HepG2 (cell line): ENCODE measurements around the gene CD9. TPM values are rescaled to one million over a fixed set of nuclear protein-coding genes. Genes with fewer than 3 reads are reported as not detected.

Source experiments
- ATAC-seq: fragments of 200-7000 bp; cut with Tn5 transposase; 3 replicates; pipeline ENCODE4 v1.9.1; 2020; ENCODE audit warnings: mild to moderate bottlenecking, moderate library complexity
- BruUV-seq: library from RNA; stranded (reverse); fragments of 400-500 nt; replicated peaks from 2 replicates; lab custom pipeline; 2021; lab: Mats Ljungman, UMichigan
- CTCF ChIA-PET: fragments of 300-600 bp; formaldehyde crosslinking; extraction: SDS; loops from one replicate; lab custom pipeline; 2021; ENCODE audit warnings: low total read pairs, inconsistent platforms, low intra/inter-chr PET ratio; lab: Yijun Ruan, JAX
- POLR2A ChIA-PET: fragments of 350-600 bp; sonication (Branson Sonifier 250); formaldehyde crosslinking; loops from one replicate; lab custom pipeline; 2020; ENCODE audit warnings: antibody characterized with exemption, inconsistent platforms; lab: Yijun Ruan, JAX
- DNase-seq: peaks from one replicate; pipeline ENCODE4 v3.0.0-alpha.2; 2015; ENCODE audit warnings: low spot score
- FAIRE-seq: peaks from 3 replicates; lab custom pipeline; 2011; peaks lifted over from hg19 to GRCh38; lab: Jason Lieb, UNC
- H2AFZ ChIP-seq: one replicate; pipeline ENCODE4 v1.6.1; 2011; ENCODE audit warnings: low read length, inconsistent platforms
- H3K27ac ChIP-seq: fragments of 300-600 bp; 3 replicates; pipeline ENCODE4 v1.8.0; 2011; ENCODE audit warnings: mixed run types, mild to moderate bottlenecking, mixed read lengths, low read length, inconsistent platforms; ENCODE audit not compliant: insufficient read depth; ENCODE audit errors: extremely low read length
- H3K27me3 ChIP-seq, 2 experiments: fragments of 200-600 bp in 1 of 2; 2 replicates in 1 of 2; 3 replicates in 1 of 2; pipeline versions ENCODE4 v1.6.0 to v1.8.0; 2011; ENCODE audit warnings: low read length in 2 of 2, mild to moderate bottlenecking in 2 of 2, moderate library complexity in 2 of 2, inconsistent platforms in 1 of 2; ENCODE audit not compliant: insufficient read depth in 2 of 2, control insufficient read depth in 1 of 2
- H3K36me3 ChIP-seq, 2 experiments: fragments of 200-600 bp in 1 of 2; replicated peaks in 1 of 2; 2 replicates in 1 of 2; 3 replicates in 1 of 2; pipeline versions ENCODE4 v1.5.1 to v1.8.0; 2011; ENCODE audit warnings: low read length in 2 of 2, inconsistent platforms in 1 of 2; ENCODE audit not compliant: insufficient read depth in 2 of 2, control insufficient read depth in 1 of 2
- H3K4me1 ChIP-seq: 2 replicates; pipeline ENCODE4 v1.5.1; 2012; ENCODE audit warnings: low read length, inconsistent platforms; ENCODE audit not compliant: insufficient read depth
- H3K4me2 ChIP-seq: 2 replicates; pipeline ENCODE4 v1.6.0; 2011; ENCODE audit warnings: low read depth, low read length, inconsistent platforms
- H3K4me3 ChIP-seq, 3 experiments: fragments of 200-600 bp in 1 of 3; sonication (generic), shearing (Covaris generic) in 1 of 3; replicated peaks in 1 of 3; 2 replicates each; pipeline ENCODE4 v1.5.1; 2011 to 2016; ENCODE audit warnings: low read length in 3 of 3, inconsistent platforms in 2 of 3, low read depth in 2 of 3, mild to moderate bottlenecking in 2 of 3, control low read depth in 1 of 3, mixed read lengths in 1 of 3; ENCODE audit not compliant: insufficient read depth in 1 of 3
- H3K79me2 ChIP-seq: one replicate; pipeline ENCODE4 v1.6.1; 2011; ENCODE audit warnings: low read length, inconsistent platforms; ENCODE audit not compliant: insufficient read depth
- H3K9ac ChIP-seq: 2 replicates; pipeline ENCODE4 v1.6.0; 2011; ENCODE audit warnings: mild to moderate bottlenecking, low read depth, low read length, inconsistent platforms; ENCODE audit not compliant: insufficient read depth
- H3K9me3 ChIP-seq: 2 replicates; pipeline ENCODE4 v1.5.1; 2012; ENCODE audit warnings: mild to moderate bottlenecking, low read length
- H4K20me1 ChIP-seq: 2 replicates; pipeline ENCODE4 v1.6.0; 2011; ENCODE audit warnings: inconsistent platforms, mild to moderate bottlenecking, low read length, moderate library complexity; ENCODE audit not compliant: insufficient read depth
- ARHGAP35 ChIP-seq: sonication (generic); formaldehyde crosslinking; IDR thresholded peaks from 2 replicates; pipeline ENCODE4 v1.9.0; 2022; ENCODE audit warnings: mild to moderate bottlenecking, inconsistent platforms, moderate library complexity, missing genetic modification reagents, borderline replicate concordance
- GATAD2A ChIP-seq: IDR thresholded peaks from 2 replicates; pipeline ENCODE4 v1.6.1; 2016
- HES4 ChIP-seq: sonication (generic); formaldehyde crosslinking; IDR thresholded peaks from 2 replicates; pipeline ENCODE4 v1.9.0; 2021; ENCODE audit warnings: mild to moderate bottlenecking, missing genetic modification reagents, borderline replicate concordance
- KDM3A ChIP-seq: IDR thresholded peaks from 2 replicates; pipeline ENCODE4 v1.6.1; 2018; ENCODE audit warnings: low read depth, missing compliant biosample characterization
- MED1 ChIP-seq: sonication (generic); formaldehyde crosslinking; IDR thresholded peaks from 2 replicates; pipeline ENCODE4 v1.4.0; 2020; ENCODE audit warnings: missing genetic modification reagents
- MXD4 ChIP-seq: IDR thresholded peaks from 2 replicates; pipeline ENCODE4 v1.6.1; 2016; ENCODE audit warnings: mild to moderate bottlenecking, missing biosample characterization, missing genetic modification reagents
- MYC ChIP-seq: sonication (generic); formaldehyde crosslinking; IDR thresholded peaks from 2 replicates; pipeline ENCODE4 v1.9.0; 2021; ENCODE audit warnings: missing genetic modification reagents, borderline replicate concordance
- NFATC3 ChIP-seq: sonication (generic); formaldehyde crosslinking; IDR thresholded peaks from 2 replicates; pipeline ENCODE4 v1.5.1; 2020; ENCODE audit warnings: mild to moderate bottlenecking, missing genetic modification reagents
- POLR2AphosphoS2 ChIP-seq: IDR thresholded peaks from 2 replicates; pipeline ENCODE4 v1.6.1; 2011; ENCODE audit warnings: low read depth, low read length, improper control_type of control experiment
- SNAI1 ChIP-seq: sonication (generic); formaldehyde crosslinking; IDR thresholded peaks from 2 replicates; pipeline ENCODE4 v1.5.0; 2020; ENCODE audit warnings: mild to moderate bottlenecking, missing genetic modification reagents, borderline replicate concordance
- SNAPC5 ChIP-seq: sonication (generic); formaldehyde crosslinking; IDR thresholded peaks from 2 replicates; pipeline ENCODE4 v1.8.1; 2023; ENCODE audit warnings: mild to moderate bottlenecking, missing genetic modification reagents, borderline replicate concordance
- SP1 ChIP-seq, 2 experiments: fragments of 450-650 bp in 1 of 2; sonication (generic) in 1 of 2; formaldehyde crosslinking in 1 of 2; IDR thresholded peaks; 2 replicates each; pipeline versions ENCODE4 v1.4.0 to v1.6.1; 2016 to 2020; ENCODE audit warnings: missing genetic modification reagents in 1 of 2
- ZFP91 ChIP-seq: sonication (generic); formaldehyde crosslinking; IDR thresholded peaks from 2 replicates; pipeline ENCODE4 v1.9.0; 2022; ENCODE audit warnings: missing genetic modification reagents, mild to moderate bottlenecking, borderline replicate concordance
- WGBS: methylation state at CpG from one replicate; pipeline ENCODE4 v1.1.6; 2017; ENCODE audit warnings: low lambda C conversion rate; 5-methylcytosine and 5-hydroxymethylcytosine counted together
- in situ Hi-C: cut with HindIII; loops from 2 replicates; pipeline ENCODE4 v1.10.0; 2017; ENCODE audit warnings: low pct_unique_long_range_greater_than_20kb; ENCODE audit not compliant: extremely low pct_ligation_motif_present
- intact Hi-C: fragments of 100-400 bp; cut with micrococcal nuclease; formaldehyde crosslinking; loops from one replicate; pipeline ENCODE4 v1.10.0; 2022; ENCODE audit not compliant: unreplicated experiment
- polyA plus RNA-seq, 8 experiments: library from polyadenylated mRNA; depleted of rRNA in 3 of 8; stranded (reverse) in 7 of 8; unstranded in 1 of 8; fragments of >200 nt; fragmentation: Illumina TruSeq in 4 of 8; extraction: Trizol in 4 of 8; gene quantifications; 2 replicates each; pipeline versions ENCODE4 v1.2.1 to v1.2.3, GENCODE V29; 2011 to 2016; ENCODE audit warnings: low read depth in 4 of 8, missing spikeins in 1 of 8, mixed read lengths in 1 of 8; ENCODE audit not compliant: insufficient read depth in 1 of 8
- total RNA-seq, 5 experiments: library from RNA; depleted of rRNA; stranded (reverse); fragments of >200 nt; fragmentation: Illumina TruSeq; extraction: Trizol; gene quantifications; 2 replicates each; pipeline ENCODE4 v1.2.3, GENCODE V29; 2016; ENCODE audit warnings: low read depth in 1 of 5
- TF ChIP-seq, protein P1 (sequence below): IDR thresholded peaks from 2 replicates; pipeline ENCODE4 v1.6.1; 2018; ENCODE audit warnings: missing genetic modification reagents

CD9 gene
- total and polyA plus RNA-seq, 2 of the 13 experiments (the other 11 are each of a cell fraction or from before 2014, with no cell fraction given), result 5.8 to 38.3 TPM

GRCh38 chr12:6266541-6266966, 66.4 kb downstream of the CD9 start:
- ATAC-seq (no peak), DNase-seq (no peak), FAIRE-seq (no peak)
- no peak overlapping the region for H3K4me2 ChIP-seq
- no TSS peak for BruUV-seq
- H3K27ac ChIP-seq, result no peak overlapping the region
- no peaks in the 10 kb centered on the region for H3K79me2 ChIP-seq
- H3K9me3 ChIP-seq, result no peaks in the 10 kb centered on the region
- no peaks in the 10 kb centered on the region for H3K36me3 ChIP-seq
- peaks cover 0 to 5% of the 10 kb centered on the region in 2 experiments; a peak in 1 of 5 replicates for H3K27me3 ChIP-seq
- no peak overlapping the region for H3K4me3 ChIP-seq
- CTCF ChIA-PET, result no interaction called here
- H2AFZ ChIP-seq, result no peak overlapping the region
- in situ Hi-C loops (no loop called here), intact Hi-C loops (loop anchor here (5.0 kb wide), 1 partner anchor 34 kb away; no protein-coding TSS in a partner anchor)
- H3K4me1 ChIP-seq, result peaks cover 39% of the 10 kb centered on the region
- TF ChIP-seq SNAI1 (CRISPR knock-in tag) (no peak), SNAPC5 (no peak), GATAD2A (no peak), NFATC3 (CRISPR knock-in tag) (no peak), MYC (CRISPR knock-in tag) (no peak), MED1 (CRISPR knock-in tag) (no peak), SP1 (IDR thresholded peaks at IDR 0.05) (no peak), SP1 (CRISPR knock-in tag; IDR thresholded peaks at IDR 0.05) (no peak), ZFP91 (CRISPR knock-in tag) (no peak), POLR2AphosphoS2 (no peak), MXD4 (no peak), KDM3A (CRISPR knock-in tag) (no peak), HES4 (no peak), ARHGAP35 (CRISPR knock-in tag) (no peak)
- TF ChIP-seq, protein P1, sequence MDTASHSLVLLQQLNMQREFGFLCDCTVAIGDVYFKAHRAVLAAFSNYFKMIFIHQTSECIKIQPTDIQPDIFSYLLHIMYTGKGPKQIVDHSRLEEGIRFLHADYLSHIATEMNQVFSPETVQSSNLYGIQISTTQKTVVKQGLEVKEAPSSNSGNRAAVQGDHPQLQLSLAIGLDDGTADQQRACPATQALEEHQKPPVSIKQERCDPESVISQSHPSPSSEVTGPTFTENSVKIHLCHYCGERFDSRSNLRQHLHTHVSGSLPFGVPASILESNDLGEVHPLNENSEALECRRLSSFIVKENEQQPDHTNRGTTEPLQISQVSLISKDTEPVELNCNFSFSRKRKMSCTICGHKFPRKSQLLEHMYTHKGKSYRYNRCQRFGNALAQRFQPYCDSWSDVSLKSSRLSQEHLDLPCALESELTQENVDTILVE (CRISPR knock-in tag), result no peak
- 64% methylated on average over 6 of the region's 7 CpGs for WGBS
- H4K20me1 ChIP-seq, result no peaks in the 10 kb centered on the region
- H3K9ac ChIP-seq, result no peak overlapping the region
- POLR2A ChIA-PET, result no interaction called here
